Left colon (tissue), 2 donors: ENCODE data around the gene SPATA25. TPM values are rescaled to one million over a fixed set of nuclear protein-coding genes. Genes with fewer than 3 reads are reported as not detected.
"Not testable (repeated sequence)": the region's sequence is repeated elsewhere in the genome, so short reads cannot be mapped to it uniquely, and the experiment has no call there.

Source experiments
- ATAC-seq: fragments of 200-7000 bp; cut with Tn5 transposase; one replicate; pipeline ENCODE4 v1.9.1; 2020; ENCODE audit warnings: mild to moderate bottlenecking, moderate library complexity
- DNase-seq, 2 donors: peaks; one replicate each; pipeline ENCODE4 v3.0.0-alpha.2; 2020
- intact Hi-C, 2 donors: fragments of 100-400 bp; cut with DNase I in 1 of 2; cut with micrococcal nuclease in 1 of 2; formaldehyde crosslinking; loops; one replicate each; pipeline versions ENCODE4 v1.11.2 to v1.14.0; 2022; cut with DNase I, micrococcal nuclease
- total RNA-seq, 2 donors: library from RNA; stranded (reverse); fragmentation: NEBNext Ultra II Directional; extraction: Animal tissue kit (Norgen Biotek cat#: 25700); gene quantifications; one replicate each; pipeline ENCODE4 v1.2.1, GENCODE V29; 2021
- donor health status: DM: no; HTN: no; CAD: no.
- donor health status: DM: yes; HTN: yes; CAD: no.

The SPATA25 gene
- total RNA-seq, 2 donors from 2014 or later = 2.0 to 3.2 TPM

GRCh38 chr20:45918779-45919537, 31.5 kb upstream of the SPATA25 start:
- intact Hi-C loops = loop anchor here in 1 of 2 donors (10.0 kb wide), 1 partner anchor 504 kb away; the partner anchor contains the start of gene PIGT
- no peak for DNase-seq
- ATAC-seq = no peak

GRCh38 chr20:45918182-45918737, 30.8 kb upstream of the SPATA25 start:
- DNase-seq (no peak), ATAC-seq (peak; percentile 65)
- intact Hi-C loops = loop anchor here in 1 of 2 donors (10.0 kb wide), 1 partner anchor 503 kb away; the partner anchor contains the start of gene PIGT

- DNase-seq (no peak), ATAC-seq (no peak)
- intact Hi-C loops = loop anchor here in 1 of 2 donors (10.0 kb wide), 1 partner anchor 503 kb away; the partner anchor contains the start of gene PIGT
These were observed 30.3 kb upstream of the SPATA25 start for GRCh38 chr20:45917790-45918141.

- ATAC-seq (no peak), DNase-seq (no peak)
- intact Hi-C loops = loop anchor here in 1 of 2 donors (10.0 kb wide), 1 partner anchor 498 kb away; the partner anchor contains the start of gene PIGT
These were observed 25.7 kb upstream of the SPATA25 start for GRCh38 chr20:45913116-45913515.

- intact Hi-C loops = loop anchor here in 1 of 2 donors (10.0 kb wide), 1 partner anchor 498 kb away; the partner anchor contains the start of gene PIGT
- DNase-seq (no peak), ATAC-seq (no peak)
These were observed 24.9 kb upstream of the SPATA25 start for GRCh38 chr20:45912344-45912682.

- ATAC-seq = peak; percentile 8
- intact Hi-C loops = loop anchor here in 1 of 2 donors (10.0 kb wide), 1 partner anchor 497 kb away; the partner anchor contains the start of gene PIGT
- DNase-seq = peak; percentile 59 to 71
These were observed 24.3 kb upstream of the SPATA25 start, which contains the start of gene PLTP for GRCh38 chr20:45911486-45912343. Gene PLTP, minus strand, starts transcription at chr20:45912155. Its CDS starts 703 bp downstream, at chr20:45911452.

GRCh38 chr20:45910670-45911485, 23.5 kb upstream of the SPATA25 start:
- intact Hi-C loops = loop anchor here in 1 of 2 donors (10.0 kb wide), 1 partner anchor 496 kb away; the partner anchor contains the start of gene PIGT
- ATAC-seq = peak; percentile 84
- peak; percentile 96 to 98 for DNase-seq

DNA sequence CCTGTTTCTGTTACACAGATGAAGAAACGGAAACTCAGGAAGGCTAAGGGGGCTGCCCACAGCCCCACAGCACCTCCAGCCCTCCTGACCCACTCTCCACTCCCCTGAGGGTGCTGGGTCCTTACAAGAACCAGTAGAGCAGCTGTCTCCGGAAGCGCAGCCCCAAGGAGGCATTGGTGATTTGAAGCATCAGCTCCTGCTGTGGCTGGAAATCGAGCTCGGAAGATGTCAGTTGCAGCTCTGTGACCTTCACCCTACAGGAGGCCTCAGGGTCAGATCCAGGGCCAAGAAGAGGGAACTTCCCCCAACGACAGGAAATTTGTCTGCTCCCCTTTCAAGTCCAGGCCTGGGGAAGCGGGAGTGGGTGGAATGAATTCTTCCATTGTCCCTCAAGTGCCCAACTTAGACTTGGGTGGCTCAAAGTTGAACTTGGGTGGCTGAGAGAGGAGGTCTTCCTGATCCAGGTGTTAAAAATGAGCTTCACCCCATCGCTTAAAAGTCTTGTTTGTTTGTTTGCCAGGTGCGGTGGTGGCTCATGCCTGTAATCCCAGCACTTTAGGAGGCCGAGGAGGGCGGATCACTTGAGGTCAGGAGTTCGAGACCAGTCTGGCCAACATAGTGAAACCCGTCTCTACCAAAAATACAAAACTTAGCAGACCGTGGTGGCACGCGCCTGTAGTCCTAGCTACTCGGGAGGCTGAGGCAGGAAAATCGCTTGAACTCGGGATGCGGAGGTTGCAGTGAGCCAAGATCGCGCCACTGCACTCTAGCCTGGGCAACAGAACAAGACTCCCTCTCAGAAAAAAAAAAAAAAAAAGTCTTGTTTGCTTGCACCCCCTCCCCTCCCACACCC, 22.6 kb upstream of the SPATA25 start:
- ATAC-seq = no peak
- intact Hi-C loops = loop anchor here in 1 of 2 donors (10.0 kb wide), 1 partner anchor 495 kb away; the partner anchor contains the start of gene PIGT
- no peak for DNase-seq

DNA sequence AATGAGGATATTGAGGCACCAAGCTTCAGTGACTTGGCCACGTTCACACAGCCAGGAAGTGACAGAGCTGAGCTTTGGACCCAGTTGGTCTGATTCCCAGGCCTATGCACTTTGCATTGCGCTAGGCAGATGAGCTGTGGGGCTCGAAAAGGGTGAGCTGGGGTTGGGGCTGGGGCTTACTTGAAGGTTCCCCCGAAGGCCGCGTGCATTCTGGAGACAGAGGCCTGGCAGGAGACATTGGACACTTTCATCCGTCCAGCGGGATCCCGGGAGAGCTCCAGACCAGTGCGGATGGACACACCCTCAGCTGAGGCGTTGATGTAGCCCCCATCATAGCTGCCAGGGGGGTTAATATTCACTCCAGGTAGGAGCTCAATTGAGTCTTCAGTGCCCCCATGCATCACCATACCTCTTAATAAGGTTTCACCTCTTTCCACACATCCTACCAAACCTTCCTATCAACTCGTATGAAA, 21.9 kb upstream of the SPATA25 start:
- intact Hi-C loops = no loop called here
- ATAC-seq (peak; percentile 21), DNase-seq (no peak)

DNA sequence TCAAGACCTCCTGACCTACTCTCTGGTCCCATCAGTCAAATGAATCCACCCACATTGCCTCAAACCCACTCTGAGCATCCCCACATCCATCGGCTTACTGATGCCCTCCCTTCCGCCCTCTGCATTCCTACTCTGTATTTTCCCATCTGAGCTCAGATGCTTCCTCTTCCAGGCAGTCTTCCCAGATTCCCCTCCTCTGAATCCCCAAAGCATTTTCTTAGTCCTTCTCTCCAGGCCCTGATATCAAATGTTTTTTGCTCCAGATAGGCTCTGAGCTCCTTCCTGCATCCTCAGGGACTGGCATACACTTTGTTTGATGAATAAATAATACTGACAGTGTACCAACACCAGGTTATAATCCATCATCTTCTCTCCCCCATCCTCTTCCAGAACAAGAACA, 20.7 kb upstream of the SPATA25 start:
- intact Hi-C loops = no loop called here
- DNase-seq (no peak), ATAC-seq (no peak)

GRCh38 chr20:45907219-45907948, 20.0 kb upstream of the SPATA25 start:
- intact Hi-C loops = no loop called here
- no peak for DNase-seq

DNA sequence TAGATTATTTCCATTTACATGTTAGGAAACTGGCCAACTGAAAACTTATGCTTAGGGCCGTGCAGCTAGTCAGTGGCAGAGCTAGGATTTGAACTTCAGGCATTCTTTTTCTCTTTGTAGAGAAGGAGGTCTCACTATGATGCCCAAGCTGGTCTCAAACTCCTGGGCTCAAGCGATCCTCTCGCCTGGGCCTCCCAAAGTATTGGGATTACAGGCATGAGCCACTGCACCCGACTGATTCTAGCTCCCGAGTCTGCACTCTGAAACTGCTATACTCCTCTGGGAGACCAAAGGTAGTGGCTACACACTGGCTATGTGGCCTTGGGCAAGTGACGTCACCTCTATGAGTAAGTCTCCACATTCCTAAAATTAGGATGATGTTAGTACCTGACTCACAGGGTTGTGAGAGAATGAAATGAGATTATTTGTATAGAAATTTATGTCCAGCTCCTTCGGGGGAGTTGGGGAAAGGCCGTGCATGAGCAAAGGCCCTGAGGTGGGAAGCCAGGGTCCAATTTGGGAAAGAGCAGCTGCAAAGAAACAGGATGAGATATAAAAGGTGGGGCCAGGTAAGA, 18.2 kb upstream of the SPATA25 start:
- DNase-seq (no peak), ATAC-seq (no peak)
- intact Hi-C loops = no loop called here

More at GRCh38 chr20:45907219-45907948, 20.0 kb upstream of the SPATA25 start:
- no peak for ATAC-seq

- intact Hi-C loops = no loop called here
- ATAC-seq = no peak
- no peak for DNase-seq
These were observed 17.4 kb upstream of the SPATA25 start for GRCh38 chr20:45904583-45905504.

GRCh38 chr20:45902199-45902701, 14.8 kb upstream of the SPATA25 start:
- no peak for ATAC-seq
- DNase-seq = no peak
- intact Hi-C loops = no loop called here

DNA sequence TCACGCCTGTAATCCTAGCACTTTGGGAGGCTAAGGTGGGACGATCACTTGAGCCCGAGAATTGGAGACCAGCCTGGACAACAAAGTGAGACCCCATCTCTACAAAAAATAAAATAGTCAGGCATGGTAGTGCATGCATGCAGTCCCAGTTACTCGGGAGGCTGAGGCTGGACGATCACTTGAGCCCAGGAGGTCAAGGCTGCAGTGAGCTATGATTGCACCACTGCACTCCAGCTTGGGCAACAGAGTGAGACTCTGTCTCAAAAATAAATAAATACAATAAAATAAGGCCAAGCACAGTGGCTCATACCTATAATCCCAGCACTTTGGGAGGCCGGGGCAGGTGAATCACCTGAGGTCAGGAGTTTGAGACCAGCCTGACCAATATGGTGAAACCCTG, 13.9 kb upstream of the SPATA25 start:
- intact Hi-C loops, ATAC-seq, DNase-seq: not testable (repeated sequence)
